ENCODE measurements around the gene PKN3. TPM values are rescaled to one million over a fixed set of nuclear protein-coding genes. Genes with fewer than 3 reads are reported as not detected.
"Not testable (repeated sequence)": the region's sequence is repeated elsewhere in the genome, so short reads cannot be mapped to it uniquely, and the experiment has no call there.

The PKN3 gene
- total RNA-seq, result 0.31 TPM

GRCh38 chr9:128702445-128702948 lies at the start of gene PKN3:
TSS of gene PKN3 (plus strand) at chr9:128702503. CDS start at chr9:128702916, 413 bp downstream.
- DNase-seq, result peak; percentile 26

- no peak for DNase-seq
These were observed 48.4 kb upstream of the PKN3 start for GRCh38 chr9:128653908-128654307.

DNA sequence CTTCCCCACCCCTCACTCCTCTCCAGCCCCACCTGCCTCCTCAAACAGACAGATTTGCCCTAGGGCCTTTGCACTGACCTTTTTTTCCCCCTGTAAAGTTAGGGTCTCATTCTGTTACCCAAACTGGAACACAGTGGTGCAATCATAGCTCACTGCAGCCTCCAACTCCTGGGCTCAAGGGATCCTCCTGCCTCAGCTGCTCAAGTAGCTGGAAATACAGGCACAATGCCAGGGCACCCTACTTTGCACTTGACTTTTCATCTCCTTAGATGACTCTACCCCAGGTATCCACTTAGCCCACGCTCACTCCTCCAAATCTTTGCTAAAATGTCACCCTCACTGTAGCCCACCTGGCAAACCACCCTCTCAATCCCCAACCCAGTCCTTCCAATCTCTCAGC lies 47.8 kb upstream of the PKN3 start:
- no peak for DNase-seq

DNA sequence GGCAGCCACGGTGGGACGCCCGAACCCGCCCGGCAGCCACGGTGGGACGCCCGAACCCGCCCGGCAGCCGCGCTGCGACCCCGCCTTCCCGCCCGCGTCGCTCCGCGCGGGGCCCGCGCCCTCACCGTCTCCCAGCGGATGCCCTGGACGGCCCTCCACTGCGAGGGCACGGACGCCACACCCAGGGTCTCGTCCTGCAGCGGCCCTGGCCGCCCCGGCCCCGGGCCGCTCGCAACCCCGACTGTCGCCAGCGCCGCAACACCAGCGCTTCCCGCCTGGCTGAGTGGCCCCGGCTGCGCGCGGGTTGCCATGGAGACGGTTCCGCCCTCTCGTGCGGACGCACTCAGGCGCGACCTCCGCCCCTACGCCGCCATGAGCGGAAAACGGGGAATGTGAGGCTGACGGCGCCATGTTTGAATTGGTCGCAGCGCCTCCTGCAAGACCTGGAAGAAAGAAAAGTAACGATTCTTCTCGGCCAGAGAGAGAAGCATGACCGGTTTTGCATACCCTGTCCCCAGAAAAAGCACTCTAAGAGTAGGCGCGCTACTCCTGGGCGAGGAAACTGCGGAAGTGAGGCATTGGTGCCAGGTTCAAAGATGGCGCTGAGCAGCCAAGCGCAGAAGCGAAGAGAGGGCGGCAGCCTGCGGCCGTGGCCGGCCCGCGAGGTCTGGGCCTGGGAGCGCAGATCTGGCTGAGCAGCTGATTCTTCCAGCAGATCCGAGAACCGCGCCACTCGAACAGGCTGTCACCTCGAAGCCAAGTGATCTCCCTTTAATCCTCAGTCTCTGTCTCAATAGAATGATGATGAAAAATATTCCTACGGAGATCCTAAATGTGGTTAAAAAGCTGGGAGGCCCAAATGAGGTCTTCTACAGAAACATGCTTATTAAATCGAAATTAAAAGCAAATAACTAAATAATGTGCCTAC lies 45.6 kb upstream of the PKN3 start, which contains the start of gene DYNC2I2:
DYNC2I2 (minus strand) TSS at position 432 of the 928 bp plus-strand sequence; CDS start at position 311, 121 bp downstream.
- DNase-seq, result peak; percentile 87

DNA sequence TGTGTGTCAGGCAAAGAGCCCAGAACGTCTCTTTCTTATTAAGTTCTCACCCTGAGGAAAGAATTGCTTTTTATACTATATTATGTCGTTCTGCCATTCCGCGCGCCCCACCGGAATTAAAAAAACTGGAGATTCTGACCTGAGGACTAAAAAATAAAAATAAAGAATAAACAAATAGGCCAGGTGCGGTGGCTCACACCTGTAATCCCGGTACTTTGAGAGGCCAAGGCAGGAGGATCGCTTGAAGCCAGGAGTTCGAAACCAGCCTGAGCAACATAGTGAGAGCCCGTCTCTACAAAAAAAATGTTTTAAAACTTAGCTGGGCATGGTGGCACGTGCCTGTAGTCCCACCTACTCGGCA lies 45.0 kb upstream of the PKN3 start:
- no peak for DNase-seq

DNA sequence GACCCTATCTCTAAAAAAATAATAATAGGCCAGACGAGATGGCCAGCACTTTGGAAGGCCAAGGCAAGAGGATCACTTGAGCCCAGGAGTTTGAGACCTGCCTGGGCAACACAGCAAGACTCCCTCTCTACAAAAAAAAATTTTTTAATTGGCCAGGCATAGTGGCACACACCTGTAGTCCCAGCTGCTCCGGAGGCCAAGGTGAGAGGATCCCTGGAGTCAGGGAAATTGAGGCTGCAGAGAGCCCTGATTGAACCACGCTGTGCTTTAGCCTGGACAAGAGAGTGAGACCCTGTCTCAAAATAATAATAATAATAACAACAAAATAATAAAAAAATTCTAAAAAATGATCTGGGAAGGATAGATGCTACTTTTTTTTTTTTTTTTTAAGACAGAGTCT lies 44.5 kb upstream of the PKN3 start:
- DNase-seq, result no peak

GRCh38 chr9:128666481-128666941 lies 35.8 kb upstream of the PKN3 start:
- not testable (repeated sequence) for DNase-seq

DNA sequence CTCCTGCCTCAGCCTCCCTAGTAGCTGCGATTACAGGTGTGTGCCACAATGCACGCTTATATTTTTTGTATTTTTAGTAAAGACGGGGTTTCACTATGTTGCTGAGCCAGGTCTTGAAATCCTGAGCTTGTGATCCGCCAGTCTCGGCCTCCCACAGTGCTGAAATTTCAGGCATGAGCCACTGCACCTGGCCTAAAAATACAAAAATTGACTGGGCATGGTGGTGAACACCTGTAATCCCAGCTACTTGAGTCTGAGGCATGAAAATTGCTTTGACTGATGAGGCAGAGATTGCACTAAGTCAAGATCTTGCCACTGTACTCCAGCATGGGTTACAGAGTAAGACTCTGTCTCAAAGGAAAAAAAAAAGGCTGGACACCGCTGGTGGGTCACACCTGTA lies 32.5 kb upstream of the PKN3 start:
- DNase-seq, result no peak

DNA sequence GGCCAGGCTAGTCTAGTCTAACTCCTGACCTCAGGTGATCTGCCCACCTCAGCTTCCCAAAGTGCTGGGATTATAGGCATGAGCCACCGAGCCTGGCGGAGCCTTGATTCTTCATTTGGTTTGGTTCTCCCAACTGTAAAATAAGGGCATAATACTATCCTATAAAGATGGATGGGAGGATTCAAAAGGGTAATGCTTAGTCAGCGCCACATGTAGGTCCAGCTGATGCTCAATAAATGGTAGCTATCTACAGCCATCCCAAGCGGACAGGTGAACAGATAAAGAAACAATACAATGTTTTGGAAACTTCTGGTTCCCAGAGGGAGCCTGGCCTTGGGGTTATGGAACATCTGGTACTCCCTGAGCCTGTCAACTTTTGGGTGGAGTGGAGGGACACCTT lies 26.9 kb upstream of the PKN3 start:
- no peak for DNase-seq

DNA sequence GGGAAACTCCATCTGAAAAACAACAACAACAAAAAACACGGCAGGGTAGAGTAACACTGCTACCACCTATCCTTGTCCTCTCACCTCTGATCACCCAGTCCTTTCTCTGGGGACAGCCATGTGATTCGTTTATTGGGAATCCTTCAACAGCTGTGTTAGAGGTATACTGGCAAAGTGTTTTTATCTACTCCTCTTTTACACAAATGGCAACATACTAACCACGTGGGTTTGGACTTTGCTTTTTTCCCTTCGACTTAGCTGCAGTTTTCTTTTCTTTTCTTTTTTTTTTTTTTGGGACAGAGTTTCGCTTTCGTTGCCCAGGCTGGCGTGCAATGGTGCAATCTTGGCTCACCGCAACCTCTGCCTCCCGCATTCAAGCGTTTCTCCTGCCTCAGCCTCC lies 24.5 kb upstream of the PKN3 start:
- no peak for DNase-seq

- DNase-seq, result no peak
These were observed 18.8 kb upstream of the PKN3 start for GRCh38 chr9:128683340-128684064.

DNA sequence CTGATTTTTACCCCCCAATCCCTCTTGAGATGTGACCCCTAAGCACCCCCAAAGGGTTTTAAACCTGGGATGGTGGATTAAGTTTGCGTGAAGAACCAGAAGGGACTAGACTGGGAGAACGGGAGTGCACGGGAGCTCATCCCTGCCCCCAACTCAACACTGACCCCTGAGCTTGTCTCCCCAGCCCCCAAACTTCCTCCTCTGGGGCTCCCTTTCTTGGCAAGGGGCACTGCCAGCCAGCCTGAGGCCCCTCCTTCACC lies 18.3 kb upstream of the PKN3 start:
- DNase-seq, result no peak

GRCh38 chr9:128684325-128685199 lies 17.7 kb upstream of the PKN3 start:
- no peak for DNase-seq

DNA sequence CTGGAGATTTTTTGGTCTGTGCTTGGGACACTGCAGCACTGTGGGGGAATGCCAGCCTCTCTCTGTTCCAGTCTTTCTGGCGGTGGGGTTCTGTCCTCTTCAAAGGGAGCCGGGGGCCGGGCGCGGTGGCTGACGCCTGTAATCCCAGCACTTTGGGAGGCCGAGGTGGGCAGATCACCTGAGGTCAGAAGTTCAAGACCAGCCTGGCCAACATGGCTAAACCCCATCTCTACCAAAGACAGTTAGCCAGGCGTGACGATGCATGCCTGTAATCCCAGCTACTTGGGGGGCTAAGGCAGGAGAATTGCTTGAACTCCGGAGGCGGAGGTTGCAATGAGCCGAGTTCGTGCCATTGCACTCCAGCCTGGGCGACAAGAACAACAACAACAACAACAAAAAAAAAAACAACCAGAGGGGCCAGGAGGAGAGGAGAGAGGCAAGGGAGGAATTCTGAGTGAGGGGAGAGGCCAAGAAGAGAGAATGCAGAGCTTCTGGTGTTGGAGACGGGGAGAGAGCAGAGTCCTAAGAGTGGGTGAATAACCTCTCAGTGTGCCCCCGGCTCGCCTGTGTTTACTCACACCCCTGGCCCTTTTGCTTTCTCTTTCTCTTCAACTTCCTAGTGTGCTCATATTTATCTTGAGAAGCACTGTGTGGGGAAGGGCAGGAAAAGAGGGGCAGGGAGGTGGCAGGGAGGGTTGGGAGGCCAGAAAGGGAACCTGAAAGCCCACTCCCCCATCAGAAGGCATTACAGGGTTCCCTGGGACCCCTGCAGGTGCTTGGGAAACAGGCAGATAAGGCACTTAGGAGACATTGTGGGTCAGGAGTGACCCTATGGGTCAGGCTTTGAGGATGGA lies 16.4 kb upstream of the PKN3 start:
- DNase-seq, result no peak

DNA sequence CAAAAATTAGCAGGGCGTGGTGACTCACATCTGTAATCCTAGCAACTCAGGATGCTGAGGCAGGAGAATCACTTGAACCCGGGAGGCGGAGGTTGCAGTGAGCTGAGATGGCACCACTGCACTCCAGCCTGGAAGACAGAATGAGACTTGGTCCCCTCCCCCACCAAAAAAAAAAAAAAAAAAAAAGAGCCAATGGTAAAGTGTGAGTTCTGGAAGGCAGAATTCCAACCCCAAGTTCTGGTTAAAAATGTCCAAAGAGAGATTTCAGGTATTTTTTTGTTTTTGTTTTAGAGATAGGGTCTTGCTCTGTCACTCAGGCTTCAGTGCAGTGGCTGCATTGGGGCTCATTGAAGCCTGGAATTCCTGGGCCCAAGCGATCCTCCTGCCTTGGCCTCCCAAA lies 14.8 kb upstream of the PKN3 start:
- no peak for DNase-seq

DNA sequence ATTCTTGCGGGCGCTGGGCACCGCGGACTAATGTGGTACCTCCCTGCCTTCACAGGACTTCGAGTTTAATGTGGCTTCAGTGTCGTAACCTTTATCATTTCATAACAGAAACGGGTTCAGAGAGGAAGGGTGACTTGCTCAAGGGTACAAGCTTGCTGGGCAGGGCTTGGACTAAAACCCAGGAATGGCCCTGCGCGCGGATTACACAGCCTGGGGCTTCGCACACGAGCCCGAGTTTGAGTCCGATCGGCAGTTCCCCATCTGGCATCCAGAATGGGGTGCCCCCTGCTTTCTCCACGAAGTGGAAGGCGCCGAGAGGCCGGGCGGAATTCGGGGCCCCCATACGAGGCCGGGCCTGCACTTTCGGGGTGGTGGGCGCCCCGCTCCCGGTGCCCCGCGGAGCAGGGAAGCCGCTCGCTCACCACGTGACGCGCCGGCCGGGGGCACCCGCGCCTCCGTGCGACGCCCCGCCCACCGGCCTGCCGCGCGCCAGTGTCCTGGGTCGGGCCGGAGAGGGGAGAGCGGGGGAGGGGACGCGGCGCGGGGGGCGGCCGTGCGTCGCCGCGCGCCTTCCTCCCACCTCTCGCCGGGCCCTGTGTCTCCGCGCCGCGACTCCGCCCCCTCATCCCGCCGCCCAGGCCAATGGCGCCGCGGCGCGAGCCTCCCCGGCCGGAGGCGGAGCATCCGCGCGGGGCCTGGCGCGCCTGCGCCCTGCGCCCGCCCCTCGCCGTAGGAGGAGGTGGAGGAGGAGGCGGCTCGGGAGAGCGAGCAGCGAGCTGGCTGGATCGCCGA lies 13.6 kb upstream of the PKN3 start, which contains the start of gene SET:
SET (plus strand) TSS at position 722 of the 792 bp plus-strand sequence. CDS start 361 bp downstream, outside the sequence.
- DNase-seq, result peak; percentile 92

- peak; percentile 63 for DNase-seq
These were observed 13.0 kb upstream of the PKN3 start for GRCh38 chr9:128689293-128689774.

GRCh38 chr9:128689820-128690683 lies 12.3 kb upstream of the PKN3 start:
- DNase-seq, result peak; percentile 43

GRCh38 chr9:128690684-128691034 lies 11.6 kb upstream of the PKN3 start:
- no peak for DNase-seq

All from occipital lobe (tissue), 2 donors.